NT2/D1 (cell line): ENCODE results near the gene COA3.

ENCODE experiments used
- DNase-seq: peaks from one replicate; pipeline ENCODE4 v3.0.0-alpha.2; 2011; ENCODE audit warnings: low read depth, low spot score
- H3K27me3 ChIP-seq: 2 replicates; pipeline ENCODE4 v1.6.0; 2011; ENCODE audit warnings: mild to moderate bottlenecking; ENCODE audit not compliant: insufficient read length, insufficient read depth
- H3K36me3 ChIP-seq: 2 replicates; pipeline ENCODE4 v1.6.1; 2011; ENCODE audit warnings: mild to moderate bottlenecking, low read length, mixed read lengths; ENCODE audit not compliant: insufficient read depth, insufficient read length
- H3K4me1 ChIP-seq: 2 replicates; pipeline ENCODE4 v1.5.1; 2011; ENCODE audit not compliant: insufficient read depth, insufficient read length
- H3K4me3 ChIP-seq: 2 replicates; pipeline ENCODE4 v1.5.1; 2011; ENCODE audit warnings: low read depth; ENCODE audit not compliant: insufficient read length
- H3K9ac ChIP-seq: 2 replicates; pipeline ENCODE4 v1.6.0; 2011; ENCODE audit warnings: low read depth; ENCODE audit not compliant: insufficient read length
- H3K9me3 ChIP-seq: 2 replicates; pipeline ENCODE4 v1.5.1; 2011; ENCODE audit warnings: mild to moderate bottlenecking, low read length; ENCODE audit not compliant: insufficient read depth
- SUZ12 ChIP-seq: IDR thresholded peaks from 2 replicates; pipeline ENCODE4 v1.6.1; 2011; ENCODE audit not compliant: insufficient read length, insufficient read depth; ENCODE audit errors: extremely low read depth
- YY1 ChIP-seq: IDR thresholded peaks from 2 replicates; pipeline ENCODE4 v1.6.1; 2011; ENCODE audit not compliant: insufficient read length, insufficient read depth
- ZNF274 ChIP-seq: IDR thresholded peaks from 2 replicates; pipeline ENCODE4 v1.6.1; 2011; ENCODE audit warnings: mild to moderate bottlenecking, low read depth, low read length

COA3 gene

DNA sequence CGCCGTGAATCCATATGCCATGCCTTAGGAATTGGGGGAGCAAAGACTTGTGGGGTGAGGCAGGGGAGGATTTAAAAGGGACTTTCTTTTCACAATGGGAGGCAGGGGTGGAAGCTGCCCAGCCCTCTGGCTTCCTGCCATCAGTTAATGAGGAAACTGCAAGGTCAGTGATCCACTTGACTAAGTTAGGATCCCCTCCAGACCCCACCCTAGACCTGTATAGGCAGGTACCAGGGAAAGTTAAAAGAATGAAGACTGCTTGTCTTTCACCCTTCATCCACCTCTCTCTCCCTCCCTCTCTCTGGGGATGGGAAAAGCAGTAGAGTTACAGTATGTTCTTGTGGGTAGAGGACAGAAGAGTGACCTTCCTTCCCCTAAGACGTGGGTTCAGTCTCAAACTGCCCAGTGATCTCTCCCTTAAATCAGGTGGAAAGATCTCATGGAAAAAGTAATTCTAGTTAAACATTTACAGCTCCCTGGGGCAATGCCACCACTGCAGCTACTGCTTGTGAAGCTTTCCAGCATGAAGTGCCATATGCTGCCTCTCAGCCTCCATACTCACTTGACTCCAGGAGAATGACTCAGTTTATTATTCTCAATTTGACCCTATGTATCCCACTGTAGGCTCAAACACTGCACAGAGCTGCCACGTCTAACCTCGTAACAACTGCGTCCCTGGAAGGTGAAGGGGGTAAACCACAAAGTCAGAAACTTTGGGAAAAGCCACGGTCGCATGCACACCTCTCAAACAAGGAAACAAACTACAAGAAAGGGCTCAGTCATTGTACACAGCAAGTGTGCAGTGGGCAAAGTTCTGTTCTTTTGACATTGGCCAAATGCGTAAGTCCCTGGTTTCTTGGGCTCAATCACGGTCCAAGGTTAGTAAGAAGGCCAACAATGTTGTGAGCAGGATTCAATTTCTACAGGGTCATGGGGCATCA, 1.2 kb downstream of the COA3 start:
- H3K4me3 ChIP-seq: peak overlapping the region; percentile 94
- peaks cover 35% of the 10 kb centered on the region for H3K36me3 ChIP-seq
- TF ChIP-seq SUZ12: no peak
- H3K27me3 ChIP-seq: no peaks in the 10 kb centered on the region
- H3K9me3 ChIP-seq: peaks cover 8% of the 10 kb centered on the region; the same call in 1 of the 2 replicates
- H3K9ac ChIP-seq: peak overlapping the region; percentile 92
- H3K4me1 ChIP-seq: peaks cover 2% of the 10 kb centered on the region
- no peak for DNase-seq

DNA sequence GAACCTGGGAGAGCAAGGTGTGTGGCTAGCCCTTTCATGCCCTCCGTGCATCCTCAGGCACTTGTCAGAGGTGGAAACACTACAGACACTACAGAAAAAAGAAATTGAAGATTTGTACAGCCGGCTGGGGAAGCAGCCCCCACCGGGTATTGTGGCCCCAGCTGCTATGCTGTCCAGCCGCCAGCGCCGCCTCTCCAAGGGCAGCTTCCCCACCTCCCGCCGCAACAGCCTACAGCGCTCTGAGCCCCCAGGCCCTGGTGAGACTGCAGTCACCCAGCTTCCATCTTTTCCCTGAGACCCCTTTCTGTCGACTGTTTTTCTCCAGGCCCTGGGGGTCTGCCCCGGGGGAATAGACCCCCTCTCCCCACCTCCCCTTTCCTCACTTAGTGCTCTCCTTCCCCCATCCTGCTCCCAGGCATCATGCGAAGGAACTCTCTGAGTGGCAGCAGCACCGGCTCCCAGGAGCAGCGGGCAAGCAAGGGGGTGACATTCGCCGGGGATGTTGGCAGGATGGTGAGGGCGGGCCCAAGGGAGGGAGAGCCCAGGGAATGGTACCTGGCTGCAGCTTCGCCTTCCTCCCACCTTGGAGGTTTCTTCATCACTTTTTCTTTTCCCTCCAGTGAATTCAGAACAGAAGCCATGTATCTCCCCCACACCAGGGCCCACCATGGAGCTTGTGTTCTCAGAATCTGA, 2.3 kb downstream of the COA3 start:
- Histone ChIP-seq H3K4me3 (no peak overlapping the region), H3K9ac (peak overlapping the region; percentile 13), H3K27me3 (no peaks in the 10 kb centered on the region), H3K4me1 (peaks cover 2% of the 10 kb centered on the region), H3K9me3 (peaks cover 8% of the 10 kb centered on the region; the same call in 1 of the 2 replicates), H3K36me3 (peaks cover 35% of the 10 kb centered on the region)
- DNase-seq: no peak
- no peak for TF ChIP-seq ZNF274
- TF ChIP-seq YY1: no peak
- no peak for TF ChIP-seq SUZ12

- H3K9ac ChIP-seq: no peak overlapping the region
Measured at GRCh38 chr17:42795465-42795864, 3.0 kb downstream of the COA3 start.

DNA sequence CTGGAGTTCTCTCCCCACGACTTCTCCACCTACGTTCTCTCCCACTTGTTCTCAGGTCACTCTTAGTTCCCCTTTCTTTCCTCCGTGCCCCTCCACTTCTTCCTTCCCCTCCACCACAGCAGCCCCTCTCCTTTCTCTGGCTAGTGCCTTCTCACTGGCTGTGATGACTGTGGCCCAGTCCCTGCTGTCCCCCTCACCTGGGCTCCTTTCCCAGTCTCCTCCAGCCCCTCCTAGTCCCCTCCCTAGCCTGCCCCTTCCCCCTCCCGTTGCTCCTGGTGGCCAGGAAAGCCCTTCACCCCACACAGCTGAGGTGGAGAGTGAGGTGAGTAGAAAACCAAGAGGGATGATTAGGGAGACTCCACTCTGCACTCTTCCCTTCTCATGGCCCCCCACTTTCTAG, 3.4 kb downstream of the COA3 start:
- H3K4me1 ChIP-seq: peaks cover 2% of the 10 kb centered on the region
- peaks cover 41% of the 10 kb centered on the region for H3K36me3 ChIP-seq
- H3K4me3 ChIP-seq: no peak overlapping the region
- TF ChIP-seq SUZ12 (no peak), YY1 (no peak), ZNF274 (no peak)
- H3K27me3 ChIP-seq: no peaks in the 10 kb centered on the region
- H3K9ac ChIP-seq: no peak overlapping the region
- no peak for DNase-seq
- peaks cover 8% of the 10 kb centered on the region; the same call in 1 of the 2 replicates for H3K9me3 ChIP-seq

More at GRCh38 chr17:42795465-42795864, 3.0 kb downstream of the COA3 start:
- TF ChIP-seq SUZ12 (no peak), ZNF274 (no peak), YY1 (no peak)
- Histone ChIP-seq H3K27me3 (no peaks in the 10 kb centered on the region), H3K9me3 (peaks cover 8% of the 10 kb centered on the region; the same call in 1 of the 2 replicates), H3K4me3 (no peak overlapping the region), H3K36me3 (peaks cover 39% of the 10 kb centered on the region), H3K4me1 (peaks cover 2% of the 10 kb centered on the region)
- DNase-seq: no peak

DNA sequence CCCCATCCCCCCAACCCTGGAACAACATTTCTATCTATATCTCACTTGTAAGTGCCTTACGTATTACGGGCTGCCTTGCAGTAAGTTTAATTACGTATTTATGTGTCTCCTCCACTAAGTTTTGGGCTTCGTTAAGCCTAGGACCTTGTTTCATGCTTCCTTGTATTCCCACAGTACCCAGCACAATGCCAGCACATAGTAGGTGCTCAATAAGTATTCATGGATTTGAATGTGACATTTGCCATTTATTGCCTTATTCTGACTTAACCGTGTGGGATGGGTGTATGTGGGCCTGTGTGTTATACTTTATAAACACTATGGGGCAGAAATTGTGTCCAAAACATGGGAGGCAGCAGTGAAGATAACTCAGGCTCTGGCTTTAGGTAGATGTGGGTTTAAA, 6.0 kb downstream of the COA3 start:
- Histone ChIP-seq H3K4me3 (no peak overlapping the region), H3K9ac (no peak overlapping the region), H3K9me3 (no peaks in the 10 kb centered on the region), H3K36me3 (peaks cover 55% of the 10 kb centered on the region), H3K27me3 (no peaks in the 10 kb centered on the region), H3K4me1 (peaks cover 2% of the 10 kb centered on the region)
- TF ChIP-seq SUZ12 (no peak), ZNF274 (no peak), YY1 (no peak)
- DNase-seq: no peak

- Histone ChIP-seq H3K36me3 (peaks cover 55% of the 10 kb centered on the region), H3K4me3 (no peak overlapping the region), H3K9ac (no peak overlapping the region), H3K9me3 (no peaks in the 10 kb centered on the region), H3K27me3 (no peaks in the 10 kb centered on the region), H3K4me1 (peaks cover 2% of the 10 kb centered on the region)
- DNase-seq: no peak
- TF ChIP-seq ZNF274: no peak
- TF ChIP-seq YY1: no peak
- TF ChIP-seq SUZ12: no peak
Measured at GRCh38 chr17:42791948-42792347, 6.6 kb downstream of the COA3 start.

GRCh38 chr17:42787266-42787665, 11.2 kb downstream of the COA3 start:
- Histone ChIP-seq H3K27me3 (no peaks in the 10 kb centered on the region), H3K4me3 (no peak overlapping the region), H3K36me3 (peaks cover 57% of the 10 kb centered on the region), H3K9me3 (no peaks in the 10 kb centered on the region), H3K9ac (no peak overlapping the region), H3K4me1 (peaks cover 13% of the 10 kb centered on the region)
- no peak for TF ChIP-seq SUZ12
- TF ChIP-seq ZNF274: no peak
- no peak for TF ChIP-seq YY1
- DNase-seq: no peak
